D721Med (cell line): ENCODE measurements around the gene CPN2.

Experiments used
- DNase-seq: peaks from one replicate; pipeline ENCODE4 v3.0.0; 2011; ENCODE audit warnings: low spot score; ENCODE audit not compliant: insufficient read length
- FAIRE-seq: peaks from 2 replicates; lab custom pipeline; 2011; peaks lifted over from hg19 to GRCh38; lab: Jason Lieb, UNC
- TF ChIP-seq, protein P1 (sequence below): IDR thresholded peaks from 2 replicates; pipeline ENCODE4 v1.5.1; 2012; ENCODE audit warnings: mild to moderate bottlenecking, control low read depth; ENCODE audit not compliant: insufficient read depth; ENCODE audit errors: missing control alignments

CPN2 gene

DNA sequence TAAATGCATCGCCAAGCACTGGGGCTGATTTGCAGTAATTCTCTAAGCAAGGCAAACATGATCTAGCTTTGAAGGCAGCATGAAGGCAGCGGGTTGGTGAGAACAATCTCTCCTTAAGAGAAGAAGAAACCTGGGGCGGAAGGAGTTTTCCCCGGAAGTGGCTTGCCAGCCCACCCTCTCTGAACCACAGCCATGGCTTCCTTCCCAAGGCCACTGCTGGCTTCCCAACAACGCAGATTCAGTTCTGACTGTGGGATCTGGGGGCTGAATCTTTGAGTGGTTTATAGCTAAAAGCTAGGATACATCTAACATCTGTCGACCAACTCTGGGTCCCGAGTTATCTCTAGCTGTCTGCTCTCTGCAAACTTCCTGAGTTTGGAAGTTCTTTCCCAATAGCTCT is 4.3 kb upstream of the CPN2 start:
- TF ChIP-seq, protein P1, sequence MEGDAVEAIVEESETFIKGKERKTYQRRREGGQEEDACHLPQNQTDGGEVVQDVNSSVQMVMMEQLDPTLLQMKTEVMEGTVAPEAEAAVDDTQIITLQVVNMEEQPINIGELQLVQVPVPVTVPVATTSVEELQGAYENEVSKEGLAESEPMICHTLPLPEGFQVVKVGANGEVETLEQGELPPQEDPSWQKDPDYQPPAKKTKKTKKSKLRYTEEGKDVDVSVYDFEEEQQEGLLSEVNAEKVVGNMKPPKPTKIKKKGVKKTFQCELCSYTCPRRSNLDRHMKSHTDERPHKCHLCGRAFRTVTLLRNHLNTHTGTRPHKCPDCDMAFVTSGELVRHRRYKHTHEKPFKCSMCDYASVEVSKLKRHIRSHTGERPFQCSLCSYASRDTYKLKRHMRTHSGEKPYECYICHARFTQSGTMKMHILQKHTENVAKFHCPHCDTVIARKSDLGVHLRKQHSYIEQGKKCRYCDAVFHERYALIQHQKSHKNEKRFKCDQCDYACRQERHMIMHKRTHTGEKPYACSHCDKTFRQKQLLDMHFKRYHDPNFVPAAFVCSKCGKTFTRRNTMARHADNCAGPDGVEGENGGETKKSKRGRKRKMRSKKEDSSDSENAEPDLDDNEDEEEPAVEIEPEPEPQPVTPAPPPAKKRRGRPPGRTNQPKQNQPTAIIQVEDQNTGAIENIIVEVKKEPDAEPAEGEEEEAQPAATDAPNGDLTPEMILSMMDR: no peak
- no peak for FAIRE-seq
- no peak for DNase-seq

DNA sequence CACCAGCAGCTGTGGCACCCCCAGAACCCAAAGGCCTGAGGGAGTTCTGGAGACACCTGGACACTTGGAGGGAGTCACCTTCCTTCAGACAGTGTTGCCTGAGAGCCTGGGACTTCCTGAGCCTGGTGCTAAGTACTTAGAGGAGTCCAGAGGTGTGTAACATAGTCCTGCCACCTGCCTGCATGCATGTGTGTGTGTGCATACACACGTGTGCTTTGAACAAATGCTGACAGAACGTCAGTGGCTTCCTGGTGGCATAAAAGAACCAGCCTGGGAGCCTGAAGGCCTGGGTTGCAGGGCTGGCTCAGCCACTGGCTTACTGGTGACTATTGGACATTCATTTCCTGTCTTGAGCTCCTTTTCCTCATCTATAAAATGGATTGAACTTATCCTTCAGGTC is 3.2 kb upstream of the CPN2 start:
- FAIRE-seq (no peak), DNase-seq (no peak)
- TF ChIP-seq, protein P1: no peak

DNA sequence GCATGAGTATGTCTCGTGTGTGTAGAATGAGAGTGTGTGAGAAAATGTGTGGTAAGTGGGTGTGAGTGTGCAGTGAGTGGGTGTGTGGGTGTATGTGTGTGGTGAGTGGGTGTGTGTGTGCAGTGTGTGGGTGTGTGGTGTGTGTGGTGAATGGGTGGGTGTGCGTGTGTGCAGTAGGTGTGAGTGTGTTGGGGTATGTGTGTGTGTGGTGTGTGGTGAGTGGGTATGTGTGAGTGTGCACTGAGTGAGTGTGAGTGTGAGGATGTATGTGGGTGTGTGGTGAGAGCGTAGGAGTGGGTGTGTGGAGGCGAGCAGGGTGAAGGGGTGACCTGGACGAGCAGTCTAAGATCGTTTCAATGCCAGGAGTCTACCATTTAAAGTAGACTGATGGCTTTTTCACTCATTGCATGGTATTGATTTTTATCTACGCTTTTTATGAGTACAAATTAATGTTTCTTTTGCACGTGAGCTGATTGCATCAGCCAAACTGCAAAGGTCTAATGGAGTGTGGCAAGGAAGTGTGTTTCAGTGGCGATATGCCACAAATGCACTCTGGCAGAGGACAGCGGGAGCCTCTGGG is 1.6 kb upstream of the CPN2 start:
- FAIRE-seq (no peak), DNase-seq (no peak)
- TF ChIP-seq, protein P1: no peak

DNA sequence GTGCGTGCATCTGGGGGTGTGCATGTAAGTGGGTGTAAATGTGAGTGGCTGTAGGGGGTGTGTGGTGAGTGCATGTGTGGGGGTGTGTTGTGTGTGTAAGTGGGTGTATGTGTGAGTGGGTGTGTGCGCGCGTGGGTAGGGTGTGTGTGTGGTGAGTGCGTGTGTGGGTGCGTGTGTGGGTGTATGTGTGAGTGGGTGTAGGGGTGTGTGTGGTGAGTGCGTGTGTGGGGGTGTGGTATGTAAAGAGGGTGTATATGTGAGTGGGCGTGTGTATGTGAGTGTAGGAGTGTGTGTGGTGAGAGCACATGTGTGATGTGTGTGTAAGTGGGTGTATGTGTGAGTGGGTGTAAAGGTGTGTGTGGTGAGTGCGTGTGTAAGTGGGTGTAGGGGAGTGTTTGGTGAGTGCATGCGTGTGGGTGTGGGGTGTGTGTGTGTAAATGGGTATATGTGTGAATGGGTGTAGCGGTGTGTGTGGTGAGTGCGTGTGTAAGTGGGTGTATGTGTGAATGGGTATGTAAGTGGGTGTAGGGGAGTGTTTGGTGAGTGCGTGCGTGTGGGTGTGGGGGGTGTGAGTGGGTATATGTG is 916 bp upstream of the CPN2 start:
- FAIRE-seq (no peak), DNase-seq (no peak)
- TF ChIP-seq, protein P1: no peak

DNA sequence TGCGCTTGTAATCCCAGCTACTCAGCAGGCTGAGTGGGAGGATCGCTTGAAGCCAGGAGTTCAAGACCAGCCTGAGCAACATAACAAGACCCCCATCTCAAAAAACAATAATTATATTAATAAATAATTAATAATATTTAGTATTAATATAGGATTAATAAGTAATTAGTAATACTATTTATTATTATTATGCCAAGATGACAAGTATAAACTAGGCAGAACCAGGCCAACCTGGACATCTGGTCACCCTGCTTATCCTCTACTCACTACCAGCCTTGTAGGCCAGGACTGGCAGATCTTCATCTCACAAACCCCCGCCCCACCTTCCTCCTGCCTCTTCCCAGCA is 429 bp downstream of the CPN2 start:
- no peak for FAIRE-seq
- no peak for DNase-seq
- TF ChIP-seq, protein P1: no peak

DNA sequence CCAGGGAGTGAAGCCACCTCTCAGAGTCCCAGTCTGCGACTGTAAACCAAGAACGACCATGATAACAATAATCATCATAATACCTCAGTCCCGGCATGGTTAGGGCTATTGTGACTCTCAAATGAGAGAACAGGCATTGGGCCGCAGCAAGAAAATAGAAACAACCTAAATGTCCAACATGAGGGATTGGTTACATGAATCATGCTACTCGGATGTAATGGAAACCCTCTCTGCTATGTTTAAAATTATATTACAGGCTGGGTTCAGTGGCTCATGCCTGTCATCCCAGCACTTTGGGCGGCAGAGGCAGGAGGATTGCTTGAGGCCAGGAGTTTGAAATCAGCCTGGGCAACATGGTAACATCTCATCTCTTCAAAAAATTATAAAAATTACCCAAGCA is 2.8 kb downstream of the CPN2 start:
- TF ChIP-seq, protein P1: no peak
- DNase-seq (no peak), FAIRE-seq (no peak)

DNA sequence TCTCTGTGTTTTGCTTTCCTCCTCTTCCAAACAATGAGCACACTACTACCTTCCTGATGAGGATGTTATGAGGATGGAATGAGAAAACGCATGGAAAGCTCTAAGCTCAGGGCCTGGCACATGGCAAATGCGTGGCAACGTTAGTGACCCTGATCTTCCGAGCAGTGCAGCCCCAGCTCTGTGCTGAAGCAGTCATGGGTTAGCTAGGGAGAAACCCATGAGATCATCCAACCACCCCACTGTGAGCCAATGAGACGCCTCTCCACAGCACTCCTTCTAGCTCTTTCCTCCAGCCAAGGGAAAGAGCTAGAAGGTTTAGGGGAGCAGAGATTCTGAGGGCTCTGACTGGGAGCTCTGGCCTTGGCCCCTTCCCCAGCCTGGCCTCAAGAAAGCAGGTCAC is 4.5 kb downstream of the CPN2 start:
- FAIRE-seq (no peak), DNase-seq (no peak)
- TF ChIP-seq, protein P1: no peak
